Keratinocyte (primary cell): Measurements from ENCODE around the gene CSNK1A1. TPM values are rescaled to one million over a fixed set of nuclear protein-coding genes. Genes with fewer than 3 reads are reported as not detected.

Experiments
- DNase-seq: peaks from one replicate; pipeline ENCODE4 v3.0.0-alpha.2; 2011; ENCODE audit warnings: low read depth, missing footprints, low spot score
- FAIRE-seq: peaks from 2 replicates; lab custom pipeline; 2011; peaks lifted over from hg19 to GRCh38; lab: Jason Lieb, UNC
- H2AFZ ChIP-seq: 2 replicates; pipeline ENCODE4 v1.6.0; 2012; ENCODE audit warnings: low read length, control low read depth, inconsistent platforms; ENCODE audit not compliant: control insufficient read depth
- H3K27ac ChIP-seq: 2 replicates; pipeline ENCODE4 v1.5.1; 2011; ENCODE audit warnings: low read length; ENCODE audit not compliant: control insufficient read depth, insufficient read depth
- H3K27me3 ChIP-seq: 3 replicates; pipeline ENCODE4 v1.6.0; 2011; ENCODE audit warnings: low read length; ENCODE audit not compliant: control insufficient read depth, insufficient read depth; ENCODE audit errors: extremely low read depth
- H3K36me3 ChIP-seq, 2 experiments: 2 replicates in 1 of 2; 3 replicates in 1 of 2; pipeline ENCODE4 v1.5.1; 2011; ENCODE audit warnings: low read length in 2 of 2, mild to moderate bottlenecking in 1 of 2; ENCODE audit not compliant: control insufficient read depth in 2 of 2, insufficient read depth in 2 of 2; ENCODE audit errors: extremely low read depth in 1 of 2
- H3K4me1 ChIP-seq: 3 replicates; pipeline ENCODE4 v1.5.1; 2011; ENCODE audit warnings: low read length; ENCODE audit not compliant: control insufficient read depth, insufficient read depth; ENCODE audit errors: extremely low read depth
- H3K4me2 ChIP-seq: 3 replicates; pipeline ENCODE4 v1.6.0; 2011; ENCODE audit warnings: low read depth, low read length; ENCODE audit not compliant: control insufficient read depth, insufficient read depth; ENCODE audit errors: extremely low read depth
- H3K4me3 ChIP-seq, 3 experiments: fragments of 200-600 bp in 1 of 3; sonication (generic) in 1 of 3; 2 replicates in 2 of 3; 3 replicates in 1 of 3; pipeline ENCODE4 v1.5.1; 2011 to 2016; ENCODE audit warnings: low read length in 3 of 3, mild to moderate bottlenecking in 3 of 3, control low read depth in 2 of 3, inconsistent platforms in 1 of 3, low read depth in 1 of 3, mixed read lengths in 1 of 3, mixed run types in 1 of 3, moderate library complexity in 1 of 3; ENCODE audit not compliant: control insufficient read depth in 2 of 3, insufficient read depth in 2 of 3; ENCODE audit errors: extremely low read depth in 1 of 3
- H3K79me2 ChIP-seq: 2 replicates; pipeline ENCODE4 v1.6.0; 2012; ENCODE audit warnings: low read length; ENCODE audit not compliant: control insufficient read depth, insufficient read depth
- H3K9ac ChIP-seq: 3 replicates; pipeline ENCODE4 v1.6.0; 2011; ENCODE audit warnings: low read length; ENCODE audit not compliant: control insufficient read depth, insufficient read depth; ENCODE audit errors: extremely low read depth
- H3K9me1 ChIP-seq: 3 replicates; pipeline ENCODE4 v1.6.0; 2011; ENCODE audit warnings: low read length; ENCODE audit not compliant: control insufficient read depth, insufficient read depth; ENCODE audit errors: extremely low read depth
- H3K9me3 ChIP-seq: 2 replicates; pipeline ENCODE4 v1.5.1; 2012; ENCODE audit warnings: low read depth, low read length; ENCODE audit not compliant: control insufficient read depth
- H4K20me1 ChIP-seq: 3 replicates; pipeline ENCODE4 v1.6.0; 2011; ENCODE audit warnings: low read length; ENCODE audit not compliant: control insufficient read depth, insufficient read depth; ENCODE audit errors: extremely low read depth
- CTCF ChIP-seq, 3 experiments: IDR thresholded peaks in 1 of 3; conservative IDR thresholded peaks in 1 of 3; optimal IDR thresholded peaks in 1 of 3; 2 replicates in 2 of 3; 3 replicates in 1 of 3; pipeline versions ENCODE3 to v1.5.1; 2011; ENCODE audit warnings: low read length in 3 of 3, mild to moderate bottlenecking in 3 of 3, moderate library complexity in 2 of 3, control low read depth in 1 of 3, inconsistent platforms in 1 of 3; ENCODE audit not compliant: insufficient read depth in 2 of 3; ENCODE audit errors: extremely low read depth in 1 of 3
- EZH2 ChIP-seq: IDR thresholded peaks from one replicate; pipeline ENCODE4 v1.6.1; 2012; ENCODE audit warnings: inconsistent platforms, mild to moderate bottlenecking, low read length, moderate library complexity
- dilution Hi-C: fragments of 300-500 bp; cut with MboI; formaldehyde crosslinking; loops from one replicate; pipeline ENCODE4 v1.7.0; 2020; ENCODE audit warnings: low sequenced_read_pairs; ENCODE audit not compliant: extremely low pct_ligation_motif_present
- polyA minus RNA-seq, 3 experiments: library from RNA; depleted of rRNA, polyadenylated mRNA; stranded (reverse); fragments of >200 nt; gene quantifications; 1 replicate in 1 of 3; 2 replicates in 1 of 3; 3 replicates in 1 of 3; pipeline ENCODE4 v1.2.3, GENCODE V29; 2011
- polyA plus RNA-seq, 5 experiments: library from polyadenylated mRNA; depleted of rRNA in 3 of 5; stranded (reverse) in 3 of 5; stranded (forward) in 1 of 5; unstranded in 1 of 5; fragments of >200 nt; gene quantifications; 1 replicate in 1 of 5; 2 replicates in 3 of 5; 3 replicates in 1 of 5; pipeline versions ENCODE4 v1.2.1 to v1.2.3, GENCODE V29; 2011 to 2012; ENCODE audit warnings: missing spikeins in 2 of 5, low read depth in 1 of 5, low replicate concordance in 1 of 5

The CSNK1A1 gene
- polyA plus RNA-seq: 195 to 289 TPM (median 265 TPM) in 3 replicates
- 951 TPM for polyA plus RNA-seq (2011; ENCODE audit: low read depth)
- polyA plus RNA-seq (2011; cell fraction: cytosol; rRNA removed): 163 and 296 TPM in 2 replicates
- 204 and 245 TPM in 2 replicates for polyA plus RNA-seq (2011; cell fraction: nucleus; rRNA removed)
- polyA plus RNA-seq (2012; ENCODE audit: low replicate concordance): 203 and 302 TPM in 2 replicates
- polyA minus RNA-seq: 139 to 440 TPM (median 413 TPM) in 3 replicates
- polyA minus RNA-seq (2011; cell fraction: cytosol; rRNA and poly(A)+ RNA removed): 372 TPM
- polyA minus RNA-seq (2011; cell fraction: nucleus; rRNA and poly(A)+ RNA removed): 205 and 376 TPM in 2 replicates

GRCh38 chr5:149551227-149552037 lies at the start of gene CSNK1A1:
CSNK1A1 (minus strand) TSS chr5:149551439; CDS start chr5:149550964, 475 bp downstream.
- Histone ChIP-seq H3K27ac (peak within 1 kb of the TSS; percentile 98), H3K4me3 (peak within 1 kb of the TSS; percentile 77 to 100 (median 93)), H3K4me1 (peaks cover 37% of the 10 kb centered on the region), H3K9ac (peak within 1 kb of the TSS; percentile 100), H3K27me3 (no peaks in the 10 kb centered on the region), H3K36me3 (peaks cover 5 to 30% of the 10 kb centered on the region in 2 experiments), H4K20me1 (peaks cover 5% of the 10 kb centered on the region), H3K79me2 (peaks cover 52% of the 10 kb centered on the region), H3K9me3 (no peaks in the 10 kb centered on the region), H2AFZ (peak within 1 kb of the TSS; percentile 50), H3K4me2 (peak within 1 kb of the TSS; percentile 98), H3K9me1 (no peaks in the 10 kb centered on the region)
- no peak for FAIRE-seq
- TF ChIP-seq CTCF (optimal IDR thresholded peaks at IDR 0.05 in 1 of 3, IDR thresholded peaks at IDR 0.05 in 1 of 3, conservative IDR thresholded peaks at IDR 0.05 in 1 of 3; ENCODE audit: extremely low read depth in 1 of 3, insufficient read depth in 2 of 3, low read length in 3 of 3): peak; percentile 54 to 80 (median 76)
- TF ChIP-seq EZH2: no peak
- dilution Hi-C loops: no loop called here
- DNase-seq: peak; percentile 90

GRCh38 chr5:149600932-149601331 lies 49.7 kb upstream of the CSNK1A1 start:
- Histone ChIP-seq H3K9me1 (no peaks in the 10 kb centered on the region), H3K4me3 (no peak overlapping the region), H3K36me3 (peaks cover 0 to 8% of the 10 kb centered on the region in 2 experiments), H3K9ac (no peak overlapping the region), H3K27me3 (no peaks in the 10 kb centered on the region), H3K4me1 (peaks cover 20% of the 10 kb centered on the region), H3K79me2 (no peaks in the 10 kb centered on the region), H3K9me3 (no peaks in the 10 kb centered on the region), H3K4me2 (no peak overlapping the region), H2AFZ (no peak overlapping the region), H4K20me1 (no peaks in the 10 kb centered on the region), H3K27ac (no peak overlapping the region)
- dilution Hi-C loops: no loop called here
- TF ChIP-seq EZH2 (no peak), CTCF (optimal IDR thresholded peaks at IDR 0.05 in 1 of 3, IDR thresholded peaks at IDR 0.05 in 1 of 3, conservative IDR thresholded peaks at IDR 0.05 in 1 of 3; ENCODE audit: extremely low read depth in 1 of 3, insufficient read depth in 2 of 3, low read length in 3 of 3) (no peak)
- FAIRE-seq (no peak), DNase-seq (no peak)
